Measurements from ENCODE around the gene RPRD2. TPM values are rescaled to one million over a fixed set of nuclear protein-coding genes. Genes with fewer than 3 reads are reported as not detected.

Gene RPRD2
- total RNA-seq, 1 experiment from 2014 or later = 37.8 TPM

GRCh38 chr1:150409504-150410362 lies 45.8 kb downstream of the RPRD2 start:
- no peaks in the 10 kb centered on the region for H3K27me3 Mint-ChIP-seq (ENCODE audit: unreplicated experiment)
- peak overlapping the region; percentile 56 for H3K4me3 Mint-ChIP-seq (ENCODE audit: low read depth, unreplicated experiment)
- peaks cover 21% of the 10 kb centered on the region for H3K36me3 Mint-ChIP-seq (ENCODE audit: insufficient read depth, unreplicated experiment)
- TF ChIP-seq CTCF (IDR thresholded peaks at IDR 0.05; ENCODE audit: unreplicated experiment) = no peak
- peak overlapping the region; percentile 90 for H3K27ac Mint-ChIP-seq (ENCODE audit: unreplicated experiment)
- no peaks in the 10 kb centered on the region for H3K9me3 Mint-ChIP-seq (ENCODE audit: low read depth, unreplicated experiment)
- peak; percentile 29 for DNase-seq
- intact Hi-C loops (cut with micrococcal nuclease; ENCODE audit: unreplicated experiment) = loop anchor here (2.0 kb wide), 1 partner anchor 45 kb away; the partner anchor contains the start of gene RPRD2
- CTCF ChIA-PET = no interaction called here
- BruUV-seq (replicated peaks) = TSS peak; percentile 38
- peaks cover 85% of the 10 kb centered on the region for H3K4me1 Mint-ChIP-seq (ENCODE audit: low read depth, unreplicated experiment)

GRCh38 chr1:150410582-150411101 lies 46.7 kb downstream of the RPRD2 start:
- intact Hi-C loops (cut with micrococcal nuclease; ENCODE audit: unreplicated experiment) = loop anchor here (2.0 kb wide), 1 partner anchor 46 kb away; the partner anchor contains the start of gene RPRD2
- no peak for TF ChIP-seq CTCF (IDR thresholded peaks at IDR 0.05; ENCODE audit: unreplicated experiment)
- H3K4me3 Mint-ChIP-seq (ENCODE audit: low read depth, unreplicated experiment) = peak overlapping the region; percentile 56
- peaks cover 78% of the 10 kb centered on the region for H3K4me1 Mint-ChIP-seq (ENCODE audit: low read depth, unreplicated experiment)
- CTCF ChIA-PET = interaction anchor here (0.6 kb wide), 1 partner anchor 118 kb away, joined by 4 read pairs; no protein-coding TSS in a partner anchor
- peaks cover 21% of the 10 kb centered on the region for H3K36me3 Mint-ChIP-seq (ENCODE audit: insufficient read depth, unreplicated experiment)
- no peaks in the 10 kb centered on the region for H3K9me3 Mint-ChIP-seq (ENCODE audit: low read depth, unreplicated experiment)
- H3K27ac Mint-ChIP-seq (ENCODE audit: unreplicated experiment) = peak overlapping the region; percentile 90
- DNase-seq = peak; percentile 92
- BruUV-seq (replicated peaks) = no TSS peak
- H3K27me3 Mint-ChIP-seq (ENCODE audit: unreplicated experiment) = no peaks in the 10 kb centered on the region

- H3K36me3 Mint-ChIP-seq (ENCODE audit: insufficient read depth, unreplicated experiment) = peaks cover 26% of the 10 kb centered on the region
- no peaks in the 10 kb centered on the region for H3K9me3 Mint-ChIP-seq (ENCODE audit: low read depth, unreplicated experiment)
- TF ChIP-seq CTCF (IDR thresholded peaks at IDR 0.05; ENCODE audit: unreplicated experiment) = no peak
- intact Hi-C loops (cut with micrococcal nuclease; ENCODE audit: unreplicated experiment) = no loop called here
- H3K4me3 Mint-ChIP-seq (ENCODE audit: low read depth, unreplicated experiment) = no peak overlapping the region
- no peaks in the 10 kb centered on the region for H3K27me3 Mint-ChIP-seq (ENCODE audit: unreplicated experiment)
- CTCF ChIA-PET = interaction anchor here (0.6 kb wide), 1 partner anchor 34 kb away, joined by 3 read pairs; no protein-coding TSS in a partner anchor
- no peak overlapping the region for H3K27ac Mint-ChIP-seq (ENCODE audit: unreplicated experiment)
- BruUV-seq (replicated peaks) = no TSS peak
- peaks cover 76% of the 10 kb centered on the region for H3K4me1 Mint-ChIP-seq (ENCODE audit: low read depth, unreplicated experiment)
- DNase-seq = no peak
These were observed 50.6 kb downstream of the RPRD2 start for GRCh38 chr1:150414592-150414991.

GRCh38 chr1:150415800-150416199 lies 51.9 kb downstream of the RPRD2 start:
- TF ChIP-seq CTCF (IDR thresholded peaks at IDR 0.05; ENCODE audit: unreplicated experiment) = no peak
- CTCF ChIA-PET = no interaction called here
- no TSS peak for BruUV-seq (replicated peaks)
- Mint-ChIP-seq H3K4me3 (ENCODE audit: low read depth, unreplicated experiment) (no peak overlapping the region), H3K36me3 (ENCODE audit: insufficient read depth, unreplicated experiment) (peaks cover 18% of the 10 kb centered on the region), H3K9me3 (ENCODE audit: low read depth, unreplicated experiment) (no peaks in the 10 kb centered on the region), H3K27ac (ENCODE audit: unreplicated experiment) (peak overlapping the region; percentile 5), H3K4me1 (ENCODE audit: low read depth, unreplicated experiment) (peaks cover 64% of the 10 kb centered on the region), H3K27me3 (ENCODE audit: unreplicated experiment) (no peaks in the 10 kb centered on the region)
- intact Hi-C loops (cut with micrococcal nuclease; ENCODE audit: unreplicated experiment) = no loop called here
- DNase-seq = no peak
